Subcutaneous adipose tissue (tissue), 4 donors: ENCODE data around the gene DCLK2. TPM values are rescaled to one million over a fixed set of nuclear protein-coding genes. Genes with fewer than 3 reads are reported as not detected.

Experiments used
- CTCF ChIP-seq: fragments of 450-650 bp; IDR thresholded peaks from one replicate; pipeline ENCODE4 v1.5.1; 2016; ENCODE audit warnings: low read depth, mild to moderate bottlenecking, control low read depth, antibody characterized with exemption, moderate library complexity
- total RNA-seq, 4 donors: library from RNA; depleted of rRNA; stranded (reverse); fragments of >200 nt; gene quantifications; one replicate each; pipeline ENCODE4 v1.1.0, GENCODE V29; 2016

DCLK2 gene
- total RNA-seq, 4 donors from 2014 or later = 2.4 to 6.2 (median 3.9) TPM

- TF ChIP-seq CTCF = no peak
Observed at GRCh38 chr4:150055467-150055866, 22.8 kb upstream of the DCLK2 start.

- TF ChIP-seq CTCF = no peak
Observed at GRCh38 chr4:150056569-150056968, 21.7 kb upstream of the DCLK2 start.

- TF ChIP-seq CTCF = no peak
Observed at GRCh38 chr4:150061086-150061776, 17.0 kb upstream of the DCLK2 start.

GRCh38 chr4:150063128-150063527 is 15.1 kb upstream of the DCLK2 start:
- no peak for TF ChIP-seq CTCF

- TF ChIP-seq CTCF = no peak
Observed at GRCh38 chr4:150065740-150066139, 12.5 kb upstream of the DCLK2 start.

GRCh38 chr4:150067859-150068258 is 10.4 kb upstream of the DCLK2 start:
- no peak for TF ChIP-seq CTCF

GRCh38 chr4:150068300-150068960 is 9.8 kb upstream of the DCLK2 start:
- no peak for TF ChIP-seq CTCF
